GM13976 (cell line): ENCODE data around the gene FTO.

Source experiments
- DNase-seq: peaks from one replicate; pipeline ENCODE4 v3.0.0; 2012; ENCODE audit warnings: low spot score
- CTCF ChIP-seq: IDR thresholded peaks from 2 replicates; pipeline ENCODE4 v1.5.1; 2012; ENCODE audit warnings: borderline replicate concordance, mild to moderate bottlenecking; ENCODE audit not compliant: insufficient read depth; ENCODE audit errors: extremely low read depth, missing control alignments, control extremely low read depth
- in situ Hi-C: fragments of 300-500 bp; cut with MboI; formaldehyde crosslinking; loops from one replicate; pipeline ENCODE4 v1.12.0; 2022; ENCODE audit warnings: low sequenced_read_pairs, mixed read lengths, inconsistent platforms; ENCODE audit not compliant: unreplicated experiment

FTO gene

GRCh38 chr16:53789137-53789536, 85.2 kb downstream of the FTO start:
- no peak for TF ChIP-seq CTCF
- in situ Hi-C loops: no loop called here
- DNase-seq: no peak

- in situ Hi-C loops: no loop called here
- DNase-seq: no peak
- no peak for TF ChIP-seq CTCF
These were observed 88.4 kb downstream of the FTO start for GRCh38 chr16:53792161-53792951.

GRCh38 chr16:53803451-53803850, 99.5 kb downstream of the FTO start:
- in situ Hi-C loops: no loop called here
- no peak for TF ChIP-seq CTCF

GRCh38 chr16:53803998-53804397, 100.0 kb downstream of the FTO start:
- DNase-seq: no peak
- TF ChIP-seq CTCF: no peak
- in situ Hi-C loops: no loop called here

More at GRCh38 chr16:53803451-53803850, 99.5 kb downstream of the FTO start:
- DNase-seq: no peak

GRCh38 chr16:53804467-53804866, 100.5 kb downstream of the FTO start:
- DNase-seq: no peak
- TF ChIP-seq CTCF: no peak
- in situ Hi-C loops: no loop called here

- in situ Hi-C loops: no loop called here
- no peak for DNase-seq
- TF ChIP-seq CTCF: no peak
These were observed 101.2 kb downstream of the FTO start for GRCh38 chr16:53805113-53805512.
